GM12801 (cell line): Measurements from ENCODE around the gene TNKS2.

Experiments
- TF ChIP-seq, protein P1 (sequence below): IDR thresholded peaks from one replicate; pipeline ENCODE4 v1.5.1; 2011; ENCODE audit warnings: control low read depth; ENCODE audit not compliant: insufficient read length; ENCODE audit errors: extremely low read depth

TNKS2 gene

GRCh38 chr10:91768123-91768522, 30.1 kb upstream of the TNKS2 start:
- TF ChIP-seq, protein P1, sequence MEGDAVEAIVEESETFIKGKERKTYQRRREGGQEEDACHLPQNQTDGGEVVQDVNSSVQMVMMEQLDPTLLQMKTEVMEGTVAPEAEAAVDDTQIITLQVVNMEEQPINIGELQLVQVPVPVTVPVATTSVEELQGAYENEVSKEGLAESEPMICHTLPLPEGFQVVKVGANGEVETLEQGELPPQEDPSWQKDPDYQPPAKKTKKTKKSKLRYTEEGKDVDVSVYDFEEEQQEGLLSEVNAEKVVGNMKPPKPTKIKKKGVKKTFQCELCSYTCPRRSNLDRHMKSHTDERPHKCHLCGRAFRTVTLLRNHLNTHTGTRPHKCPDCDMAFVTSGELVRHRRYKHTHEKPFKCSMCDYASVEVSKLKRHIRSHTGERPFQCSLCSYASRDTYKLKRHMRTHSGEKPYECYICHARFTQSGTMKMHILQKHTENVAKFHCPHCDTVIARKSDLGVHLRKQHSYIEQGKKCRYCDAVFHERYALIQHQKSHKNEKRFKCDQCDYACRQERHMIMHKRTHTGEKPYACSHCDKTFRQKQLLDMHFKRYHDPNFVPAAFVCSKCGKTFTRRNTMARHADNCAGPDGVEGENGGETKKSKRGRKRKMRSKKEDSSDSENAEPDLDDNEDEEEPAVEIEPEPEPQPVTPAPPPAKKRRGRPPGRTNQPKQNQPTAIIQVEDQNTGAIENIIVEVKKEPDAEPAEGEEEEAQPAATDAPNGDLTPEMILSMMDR: no peak

- TF ChIP-seq, protein P1: no peak
Measured at GRCh38 chr10:91771907-91772306, 26.3 kb upstream of the TNKS2 start.

GRCh38 chr10:91772461-91772860, 25.8 kb upstream of the TNKS2 start:
- TF ChIP-seq, protein P1: no peak

DNA sequence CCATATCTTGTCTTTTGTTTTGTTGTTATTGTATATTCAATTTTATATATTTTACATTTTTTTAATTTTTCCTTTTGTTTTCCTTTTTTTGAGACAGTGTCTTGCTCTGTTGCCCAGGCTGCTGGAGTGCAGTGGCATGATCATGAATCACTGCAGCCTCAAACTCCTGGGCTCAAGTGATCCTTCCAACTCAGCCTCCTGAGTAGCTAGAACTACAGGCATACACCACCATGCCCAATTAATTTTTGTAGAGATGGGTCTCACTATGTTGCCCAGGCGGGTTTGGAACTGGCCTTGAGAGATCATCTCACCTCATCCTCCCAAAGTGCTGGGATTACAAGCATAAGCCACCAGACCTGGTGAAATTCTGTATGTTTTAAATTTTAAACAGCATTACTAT, 25.4 kb upstream of the TNKS2 start:
- TF ChIP-seq, protein P1: no peak

DNA sequence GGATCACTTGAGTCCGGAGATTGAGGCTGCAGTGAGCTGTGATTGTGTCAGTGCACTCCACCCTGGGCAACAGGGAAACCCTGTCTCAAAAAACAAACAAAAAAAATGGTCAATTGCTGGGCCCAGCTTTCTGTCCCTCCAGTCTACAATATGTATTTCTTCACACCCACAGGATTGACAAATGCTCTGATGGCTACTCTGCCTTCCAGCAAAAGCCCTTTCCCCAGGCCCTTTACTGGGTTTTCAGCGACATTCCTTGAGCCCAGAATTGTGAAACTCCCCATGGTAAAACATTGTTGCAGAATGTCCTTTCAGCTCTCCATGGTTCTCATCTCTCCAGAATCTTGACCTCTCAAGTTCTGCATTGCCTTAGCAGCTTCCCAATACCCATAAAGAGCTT, 23.7 kb upstream of the TNKS2 start:
- TF ChIP-seq, protein P1: no peak

- TF ChIP-seq, protein P1: no peak
Measured at GRCh38 chr10:91775731-91776130, 22.5 kb upstream of the TNKS2 start.

- TF ChIP-seq, protein P1: no peak
Measured at GRCh38 chr10:91776266-91776665, 22.0 kb upstream of the TNKS2 start.

DNA sequence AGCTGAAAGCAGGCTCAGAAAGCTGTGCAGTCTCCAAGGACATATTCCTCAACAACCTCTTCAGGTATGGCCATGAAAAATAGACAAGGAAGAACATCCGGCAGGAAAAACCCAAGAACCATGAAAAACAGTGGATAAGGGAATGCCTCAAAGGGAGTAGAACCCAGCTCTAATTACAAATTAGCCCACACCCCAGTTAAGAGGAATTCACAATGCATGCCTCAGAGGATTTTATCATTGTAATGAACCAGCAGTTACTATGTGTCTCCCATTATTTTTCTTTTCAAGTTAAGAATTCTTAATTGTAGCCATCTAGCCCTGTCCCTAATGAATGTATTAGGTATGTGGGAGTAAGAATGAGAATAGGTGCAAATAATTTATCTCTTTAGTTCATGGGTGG, 19.7 kb upstream of the TNKS2 start:
- TF ChIP-seq, protein P1: no peak
